RPMI7951 (cell line): ENCODE data around the gene ABHD12B. TPM values are rescaled to one million over a fixed set of nuclear protein-coding genes. Genes with fewer than 3 reads are reported as not detected.
A peak's percentile ranks its signal among the peaks of the same experiment; 100 is the strongest.

Experiments
- DNase-seq: peaks from one replicate; pipeline ENCODE4 v3.0.0-alpha.2; 2012; ENCODE audit warnings: low read depth
- total RNA-seq: library from RNA; depleted of rRNA; stranded (reverse); fragments of >200 nt; shearing (Covaris generic); gene quantifications from 2 replicates; pipeline ENCODE4 v1.2.3, GENCODE V29; 2014; rRNA removed

Gene ABHD12B, protein sequence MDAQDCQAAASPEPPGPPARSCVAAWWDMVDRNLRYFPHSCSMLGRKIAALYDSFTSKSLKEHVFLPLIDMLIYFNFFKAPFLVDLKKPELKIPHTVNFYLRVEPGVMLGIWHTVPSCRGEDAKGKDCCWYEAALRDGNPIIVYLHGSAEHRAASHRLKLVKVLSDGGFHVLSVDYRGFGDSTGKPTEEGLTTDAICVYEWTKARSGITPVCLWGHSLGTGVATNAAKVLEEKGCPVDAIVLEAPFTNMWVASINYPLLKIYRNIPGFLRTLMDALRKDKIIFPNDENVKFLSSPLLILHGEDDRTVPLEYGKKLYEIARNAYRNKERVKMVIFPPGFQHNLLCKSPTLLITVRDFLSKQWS
- total RNA-seq: 0.12 TPM in 1 of 2 replicates, not detected in the other

DNA sequence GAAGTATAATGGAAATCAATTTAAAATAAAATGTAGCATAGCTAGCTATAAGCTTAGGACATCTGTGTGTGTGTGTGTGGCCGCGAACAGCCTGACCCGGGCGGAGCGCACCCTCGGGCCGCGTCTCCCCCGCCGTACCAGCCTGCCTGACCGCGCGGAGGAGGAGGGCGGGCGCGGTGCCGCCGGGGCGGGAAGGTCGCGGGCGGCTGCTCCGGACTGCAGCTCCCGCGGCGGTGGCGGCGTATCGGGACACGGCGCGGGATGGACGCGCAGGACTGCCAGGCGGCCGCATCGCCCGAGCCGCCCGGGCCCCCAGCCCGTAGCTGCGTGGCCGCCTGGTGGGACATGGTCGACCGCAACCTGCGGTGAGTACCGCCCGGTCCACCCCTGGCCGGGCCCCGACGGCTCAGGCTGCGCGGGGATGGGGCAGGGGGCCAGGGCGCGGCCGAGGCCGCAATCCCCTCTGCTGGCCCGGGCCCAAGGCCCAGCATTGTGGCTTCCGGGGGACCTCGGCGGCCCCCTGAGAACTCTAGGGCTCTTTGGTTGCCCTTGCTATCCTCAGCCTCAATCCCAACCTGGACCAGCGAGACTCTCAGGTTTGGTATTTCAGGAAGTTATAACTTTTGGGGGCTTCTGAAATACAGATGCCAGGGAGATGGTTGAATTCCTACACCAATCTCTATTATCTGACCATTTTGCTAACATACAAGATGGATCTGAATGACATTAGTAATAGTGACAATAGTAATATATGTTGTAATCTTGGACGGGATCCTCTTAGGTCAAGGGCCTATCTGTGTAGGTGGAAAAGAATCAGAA, at the start of gene ABHD12B:
TSS of gene ABHD12B (plus strand) at position 140 of the 819 bp plus-strand sequence. CDS start at position 262, 122 bp downstream.
- DNase-seq: peak; percentile 5

DNA sequence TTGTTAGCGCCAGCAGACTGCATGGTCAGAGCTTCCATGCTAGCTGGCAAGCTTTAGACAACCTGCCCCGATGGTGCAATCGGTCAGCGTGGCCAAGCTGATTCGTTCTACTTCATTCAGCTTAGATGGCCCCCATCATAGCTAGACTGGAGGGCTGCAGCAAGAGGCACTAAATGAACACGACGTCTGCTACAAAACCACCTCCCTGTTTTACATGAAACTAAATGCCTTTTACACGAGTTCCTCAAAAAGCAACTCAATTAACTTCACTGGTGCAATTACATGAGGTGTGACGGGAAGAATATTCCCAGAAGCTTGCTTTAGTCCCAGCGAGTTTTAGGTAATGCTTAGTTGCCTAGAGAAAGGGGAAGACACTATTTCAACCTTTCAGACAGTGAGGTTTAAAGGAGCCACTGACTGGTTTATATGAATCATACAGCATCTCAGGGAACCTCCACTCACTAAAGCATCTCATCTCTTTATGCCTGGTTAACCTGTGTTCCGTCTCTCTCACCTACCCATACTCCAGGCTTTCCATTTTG, 49.3 kb upstream of the ABHD12B start:
- no peak for DNase-seq

DNA sequence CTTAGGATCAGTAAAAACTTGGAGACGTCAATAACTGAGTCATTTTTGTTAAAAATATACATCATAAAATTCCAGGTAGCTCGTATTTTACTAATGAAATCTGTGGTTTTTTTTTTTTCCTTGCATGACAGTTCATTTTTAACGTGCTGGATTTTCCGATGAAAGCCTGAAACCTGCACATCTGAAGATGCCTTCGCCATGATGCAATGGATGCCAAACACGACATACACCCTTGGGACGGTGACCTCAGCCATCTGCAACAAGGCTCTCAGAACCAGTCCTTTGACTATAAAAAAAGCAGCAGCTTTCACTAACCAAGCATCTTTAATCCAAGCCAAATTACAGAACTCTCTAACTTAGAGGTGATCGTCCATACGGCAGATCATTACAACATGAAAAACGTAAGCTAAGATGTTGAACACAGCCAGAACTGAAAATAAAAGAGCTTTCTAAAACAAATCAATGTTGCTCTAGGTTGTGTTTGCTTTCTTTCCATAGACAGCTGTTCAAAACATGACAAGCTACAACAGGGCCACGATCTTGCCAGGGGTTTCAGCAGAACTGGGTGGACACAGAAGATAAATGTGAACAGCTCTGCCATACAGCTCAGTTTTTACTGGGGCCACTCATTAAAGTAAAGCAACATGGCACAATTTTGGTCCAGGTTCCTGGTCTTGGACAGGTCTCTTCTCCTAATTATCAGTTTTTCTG, 48.6 kb upstream of the ABHD12B start:
- DNase-seq: no peak

DNA sequence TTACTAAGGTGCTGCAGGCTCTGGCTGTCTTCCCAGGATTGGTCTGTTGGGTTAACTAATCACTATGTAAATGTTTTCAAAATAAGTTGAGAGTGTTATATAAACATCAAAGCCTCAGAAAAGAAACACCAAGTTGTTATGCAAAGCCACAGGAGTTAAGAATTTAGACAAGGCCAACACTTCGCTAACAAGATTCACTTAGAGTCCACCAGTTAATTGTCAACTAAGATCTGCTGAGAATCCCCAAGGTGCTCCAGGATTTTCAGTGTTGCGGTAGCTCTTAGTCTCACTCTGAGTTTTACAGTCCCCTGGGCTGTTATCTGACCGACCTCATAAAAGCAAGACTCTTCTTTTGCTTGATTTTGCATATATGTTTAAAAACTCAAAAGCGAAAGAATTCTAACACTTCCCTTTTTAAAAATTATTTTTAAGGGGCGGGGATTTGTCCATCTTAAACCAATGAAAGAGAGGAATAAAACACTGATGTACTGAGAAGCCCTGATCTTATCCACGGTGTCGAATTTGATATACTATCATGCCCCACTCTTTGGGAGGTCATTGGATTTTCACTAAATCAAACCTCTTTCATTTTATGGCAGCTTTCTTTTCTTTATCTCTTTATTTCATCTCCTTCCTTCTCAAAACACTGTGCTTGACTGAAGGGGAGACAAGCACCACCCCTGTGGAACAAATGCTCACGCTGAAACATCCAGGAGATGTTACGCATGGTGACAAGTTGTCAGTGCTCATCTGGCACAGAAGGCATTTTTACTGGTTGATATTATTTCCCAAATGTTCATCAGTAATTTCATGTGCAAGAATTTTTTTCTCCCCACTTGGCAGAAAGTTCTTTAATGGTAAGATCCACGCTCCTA, 47.9 kb upstream of the ABHD12B start:
- no peak for DNase-seq

DNA sequence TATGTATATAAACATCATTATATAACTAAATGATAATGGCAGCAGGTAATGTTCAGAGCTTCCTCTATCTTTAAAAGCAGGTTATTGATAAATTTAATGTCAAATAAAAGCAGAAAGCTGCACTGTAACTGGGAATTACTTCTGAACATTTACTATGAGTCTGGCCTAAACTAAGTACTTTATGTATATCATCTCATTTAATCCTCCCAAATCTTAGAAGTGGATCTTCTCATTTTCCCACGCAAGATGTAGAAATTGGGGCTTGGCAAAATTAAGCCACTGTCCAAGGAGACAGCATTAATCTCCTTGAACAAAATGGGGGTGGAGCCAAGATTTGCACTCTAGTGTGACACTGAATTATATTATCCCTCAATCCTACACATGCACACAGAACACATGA, 46.5 kb upstream of the ABHD12B start:
- DNase-seq: no peak

DNA sequence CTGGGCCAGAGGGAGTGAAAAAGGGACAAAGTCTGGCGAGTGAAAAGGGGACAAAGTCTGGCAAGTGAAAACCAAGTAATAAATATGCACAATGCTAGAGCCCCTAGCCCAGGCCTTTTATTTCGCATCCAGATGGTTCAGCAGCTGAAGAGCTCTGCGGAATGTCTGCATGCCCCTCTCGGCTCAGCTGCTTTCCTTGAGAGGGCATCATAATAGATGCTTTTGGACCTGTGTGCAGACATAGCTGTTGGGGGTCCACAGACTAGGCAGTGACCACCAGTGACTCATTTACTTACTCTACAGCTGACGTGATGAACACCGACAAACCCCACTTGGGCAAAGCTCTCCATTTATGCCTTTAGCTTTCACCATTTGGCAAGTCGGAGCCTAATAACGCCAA, 45.2 kb upstream of the ABHD12B start:
- no peak for DNase-seq

DNA sequence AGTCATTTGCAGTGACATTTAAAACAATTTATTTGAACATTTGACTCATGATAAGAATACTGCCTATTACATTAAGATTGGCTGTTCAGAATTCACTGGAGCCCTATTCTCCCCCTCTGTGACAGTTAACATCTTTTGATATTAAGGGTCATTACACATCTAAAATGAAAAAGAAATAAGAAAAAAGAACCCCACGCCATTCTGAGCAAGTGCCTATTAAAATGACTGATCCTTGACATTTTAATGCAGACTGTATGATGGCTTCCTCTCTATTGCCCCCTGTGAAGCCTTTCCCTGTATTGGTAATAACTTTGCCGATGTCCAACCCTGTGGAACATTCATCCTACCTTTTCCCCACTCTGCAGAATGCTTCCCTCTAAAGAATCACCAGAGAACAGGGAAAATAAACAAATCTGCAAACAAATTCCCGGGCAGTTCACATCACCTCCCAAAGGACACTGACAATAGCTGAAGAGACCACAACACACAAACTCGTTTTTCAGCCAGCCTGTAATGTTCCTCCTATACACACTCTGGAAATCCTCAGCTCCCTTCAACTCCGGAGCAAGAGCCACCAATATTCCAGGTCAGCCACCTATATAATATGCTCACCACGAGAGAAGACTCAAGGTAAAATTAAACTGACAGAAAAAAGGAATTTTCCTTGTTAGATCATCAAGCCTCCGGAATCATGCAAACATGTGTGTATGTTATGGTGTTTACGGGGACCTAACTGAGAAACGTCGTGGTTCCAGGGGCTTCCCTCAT, 42.9 kb upstream of the ABHD12B start:
- DNase-seq: no peak

DNA sequence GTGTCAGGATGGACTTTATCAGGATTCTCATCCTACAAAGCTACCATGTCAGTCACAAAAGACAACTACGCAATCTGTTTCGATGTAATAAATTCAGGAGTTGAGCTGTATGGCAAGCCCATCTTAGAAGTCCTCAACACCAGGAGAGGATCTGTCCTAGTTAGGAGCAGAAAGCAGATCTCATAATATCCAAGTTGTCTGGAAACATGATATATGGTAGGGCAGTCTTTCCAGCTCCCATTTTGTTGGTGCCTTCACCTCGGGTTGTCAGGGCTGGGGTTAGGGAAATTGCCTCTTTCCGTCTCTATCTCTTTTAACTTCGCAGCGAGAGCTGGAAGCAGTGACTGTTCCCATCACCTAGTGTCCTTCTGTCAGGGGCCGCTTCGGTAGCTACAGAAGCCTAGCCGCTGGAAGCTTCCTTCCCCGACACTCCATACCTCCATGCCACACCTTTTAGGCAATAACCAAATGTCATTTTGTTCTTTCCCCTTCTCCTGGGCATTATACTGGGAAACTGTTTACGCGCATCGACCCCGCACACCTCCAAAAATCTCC, 42.3 kb upstream of the ABHD12B start:
- DNase-seq: no peak

DNA sequence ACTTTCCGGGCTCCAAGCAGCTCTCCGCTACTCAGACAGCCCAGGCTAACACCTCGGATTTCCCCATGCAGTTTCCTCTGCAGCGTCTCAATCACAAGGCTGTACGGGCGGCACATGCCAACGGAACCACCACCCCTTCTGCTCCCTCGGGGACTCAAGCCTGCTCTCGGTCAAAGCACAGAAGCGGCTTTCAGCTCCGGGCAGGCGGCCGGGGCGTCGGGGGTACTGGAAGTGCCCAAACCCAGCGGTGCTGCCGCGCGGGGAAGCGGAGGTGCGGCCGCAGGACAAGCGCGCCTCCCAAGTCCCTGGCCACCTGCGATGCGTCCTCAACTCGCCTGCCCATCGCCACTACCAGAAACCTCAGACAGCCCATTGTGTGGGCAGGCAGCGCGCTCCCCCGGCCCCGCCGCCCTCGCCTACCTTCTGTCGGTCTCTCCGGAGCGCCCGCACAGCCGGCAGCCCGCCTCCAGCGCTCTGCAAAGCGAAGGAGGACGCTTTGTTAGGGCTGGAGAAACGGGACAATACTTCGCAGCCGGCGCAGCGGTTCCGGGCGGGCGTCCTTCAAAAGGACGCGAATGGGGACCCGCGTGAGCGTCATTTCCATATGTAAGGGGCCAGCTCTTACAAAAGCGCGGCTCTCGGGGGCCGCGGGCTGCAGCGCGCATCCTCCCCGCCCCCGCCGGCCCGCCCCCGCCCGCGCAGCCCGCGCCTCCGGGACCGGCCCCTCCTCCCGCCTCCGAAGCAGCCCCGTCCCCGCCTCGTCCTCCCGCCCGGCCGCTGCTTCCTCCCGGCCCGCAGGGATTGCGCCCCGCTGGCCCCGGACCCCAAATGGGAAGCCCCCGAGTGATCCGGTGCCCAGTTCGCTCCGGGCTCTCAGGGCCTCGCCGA, 41.6 kb upstream of the ABHD12B start:
- DNase-seq: peak; percentile 32

DNA sequence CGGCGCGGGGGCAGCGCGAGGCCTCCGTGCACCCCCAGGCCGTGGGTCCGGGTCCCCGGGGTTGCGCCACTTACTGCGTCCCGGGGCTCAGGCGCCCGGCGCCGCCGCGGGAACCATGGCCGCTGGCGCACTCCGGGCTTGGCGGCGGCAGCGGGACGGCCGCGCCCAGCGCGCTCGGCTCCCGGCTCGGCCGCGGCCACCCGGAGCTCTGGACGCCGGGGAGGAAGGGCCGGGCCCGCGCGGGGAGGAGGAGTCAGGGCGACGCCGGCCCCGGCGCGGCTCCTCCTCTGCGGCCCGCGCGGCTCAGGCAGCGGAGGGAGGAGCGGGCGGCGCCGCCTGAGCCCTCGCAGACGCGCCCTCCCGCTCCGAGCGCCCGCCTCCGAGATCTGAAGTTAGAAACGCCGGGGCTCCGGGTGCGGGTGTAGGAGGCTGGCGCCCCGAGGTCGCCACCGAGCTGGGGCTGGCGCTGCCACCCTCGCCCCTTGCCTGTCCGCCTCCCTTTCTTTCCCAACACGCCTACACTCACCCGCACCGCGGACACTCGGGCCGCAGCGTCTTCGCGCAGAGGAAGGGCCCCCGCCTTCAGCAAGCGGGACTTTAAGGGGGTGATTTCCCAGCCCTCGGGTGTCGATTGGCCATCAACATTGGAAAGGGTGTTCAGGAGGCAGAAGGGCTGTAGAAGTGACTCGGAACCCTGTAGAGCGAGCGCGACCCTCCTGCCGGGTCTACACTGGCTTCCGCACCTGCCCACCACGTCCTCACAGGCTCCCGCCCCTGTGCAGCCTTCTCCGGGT, 40.7 kb upstream of the ABHD12B start, which contains the start of gene NIN:
TSS of gene NIN (minus strand) at position 231 of the 794 bp plus-strand sequence. CDS start 9,106 bp downstream, outside the sequence.
- DNase-seq: peak; percentile 76

DNA sequence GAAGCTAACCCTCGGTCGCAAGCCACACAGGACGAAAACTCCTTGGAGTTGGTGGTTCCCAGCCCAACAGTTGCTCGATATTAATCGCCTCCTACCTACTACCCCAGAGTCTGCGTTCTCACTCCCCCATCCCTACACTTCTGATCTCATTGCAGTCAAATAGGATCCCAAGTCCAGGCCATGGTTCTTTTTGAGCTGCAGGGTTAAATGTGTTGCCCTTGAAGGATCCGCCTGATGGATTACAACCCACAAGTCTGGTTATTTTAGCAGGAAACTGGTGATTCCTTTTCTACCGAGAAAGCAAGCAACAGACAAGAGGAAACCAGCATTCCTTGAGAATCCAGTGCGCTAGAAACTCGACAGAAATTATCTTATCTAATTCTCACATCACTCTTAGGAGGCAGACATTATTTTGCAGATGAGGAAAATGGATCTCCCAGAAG, 40.1 kb upstream of the ABHD12B start:
- DNase-seq: peak; percentile 9

DNA sequence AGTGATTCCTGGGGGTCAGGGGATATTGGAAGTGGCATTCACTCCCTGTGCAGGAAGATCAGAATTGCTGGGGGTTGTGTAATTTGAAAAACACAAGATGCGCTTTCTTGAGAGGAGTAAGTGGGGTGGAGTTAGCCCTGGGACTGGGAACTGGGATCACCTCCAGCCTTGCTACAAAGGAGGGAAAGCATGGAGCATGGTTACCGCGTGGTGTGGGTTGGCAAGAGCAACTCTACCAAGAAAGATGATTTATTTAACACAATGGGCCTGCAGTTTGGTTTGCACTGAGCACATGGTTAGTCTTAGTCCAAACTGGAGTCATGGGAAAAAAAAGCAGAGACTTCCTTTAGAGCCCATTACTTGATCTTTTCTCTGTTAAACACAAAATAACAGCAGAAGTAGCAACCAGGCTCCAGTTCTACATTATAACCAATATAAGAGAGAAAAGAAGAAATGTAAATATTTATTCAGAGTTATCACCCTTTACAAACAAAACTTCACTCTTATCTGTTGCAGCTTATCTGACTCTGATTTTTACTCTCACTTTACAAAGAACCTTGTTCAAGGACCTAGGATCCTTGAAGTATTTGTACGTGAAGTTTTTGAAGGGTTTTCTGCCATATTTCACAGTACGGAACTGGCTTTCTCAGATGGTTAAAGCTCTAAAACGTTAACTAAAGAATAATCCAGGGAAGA, 38.8 kb upstream of the ABHD12B start:
- no peak for DNase-seq

DNA sequence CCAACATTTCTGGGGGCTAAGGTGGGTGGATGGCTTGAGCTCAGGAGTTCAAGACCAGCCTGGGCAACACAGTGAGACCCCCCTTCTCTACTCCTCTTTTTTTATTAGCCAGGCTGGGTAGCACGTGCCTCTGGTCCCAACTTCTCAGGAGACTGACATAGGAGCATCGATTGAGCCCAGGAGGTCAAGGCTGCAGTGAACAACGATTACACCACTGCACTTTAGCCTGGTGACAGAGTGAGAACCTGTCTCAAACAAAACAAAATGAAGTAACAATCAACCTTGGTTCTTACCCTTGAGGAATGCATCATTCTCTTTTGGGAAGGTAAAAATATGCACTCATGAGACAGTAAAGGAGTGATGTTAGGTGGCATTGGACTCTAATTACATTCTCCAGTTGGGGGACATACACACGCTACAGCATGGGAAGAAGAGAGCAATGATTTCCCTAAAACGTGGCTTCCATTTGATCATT, 37.0 kb upstream of the ABHD12B start:
- DNase-seq: no peak

DNA sequence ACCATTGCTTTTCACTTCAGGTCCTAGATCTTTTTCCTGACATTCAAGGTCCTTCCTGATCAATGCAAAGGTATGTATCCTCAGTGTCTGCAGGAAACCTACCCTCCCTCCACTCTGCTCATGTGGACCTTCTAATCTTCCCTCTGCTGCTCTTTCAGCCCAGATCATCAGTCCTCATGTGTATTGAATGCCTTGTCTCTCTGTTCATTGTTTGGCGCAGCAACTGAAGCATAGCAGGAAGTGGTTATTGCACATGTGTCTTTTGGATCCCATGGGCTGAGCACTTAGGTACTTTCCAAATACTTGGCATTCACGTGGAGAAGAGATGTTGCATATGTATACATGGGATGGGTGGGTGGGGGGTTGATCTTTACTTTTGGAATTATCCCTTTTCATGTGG, 36.6 kb upstream of the ABHD12B start:
- peak; percentile 44 for DNase-seq

DNA sequence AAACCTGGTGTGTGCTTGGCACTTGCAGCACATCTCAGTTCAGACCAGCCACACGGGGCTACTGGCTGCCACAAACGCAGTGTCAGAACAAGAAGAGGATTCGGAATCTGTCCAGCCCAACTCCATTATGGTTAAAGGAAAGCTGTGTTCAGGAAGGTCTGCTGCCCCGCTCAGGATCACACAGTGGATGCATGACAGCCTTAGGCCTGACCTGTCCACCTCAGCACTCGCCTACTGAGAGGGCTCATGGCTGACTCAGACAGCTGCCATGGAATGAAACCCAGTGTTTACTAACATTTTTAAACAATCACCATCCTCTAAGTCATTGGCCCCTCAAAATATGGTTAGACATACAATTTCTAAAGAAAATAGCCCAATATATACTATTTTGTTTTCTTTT, 35.3 kb upstream of the ABHD12B start:
- peak; percentile 17 for DNase-seq

DNA sequence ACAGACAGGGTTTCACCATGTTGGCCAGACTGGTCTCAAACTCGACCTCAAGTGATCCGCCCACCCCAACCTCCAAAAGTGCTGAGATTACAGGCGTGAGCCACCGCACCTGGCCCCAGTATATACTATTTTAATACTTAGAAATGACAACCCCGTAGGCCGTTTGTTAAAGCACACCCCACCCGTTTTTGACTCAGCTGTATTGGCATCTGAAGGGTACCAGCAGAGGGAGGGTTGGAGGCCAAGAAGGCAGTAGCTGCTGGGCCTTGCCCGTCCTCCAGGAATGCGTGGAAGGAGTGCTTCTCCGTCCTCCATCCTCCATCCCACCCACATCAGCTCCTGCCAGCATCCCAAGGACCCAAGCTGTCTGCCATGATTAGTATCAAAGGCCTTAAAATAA, 34.6 kb upstream of the ABHD12B start:
- DNase-seq: no peak

DNA sequence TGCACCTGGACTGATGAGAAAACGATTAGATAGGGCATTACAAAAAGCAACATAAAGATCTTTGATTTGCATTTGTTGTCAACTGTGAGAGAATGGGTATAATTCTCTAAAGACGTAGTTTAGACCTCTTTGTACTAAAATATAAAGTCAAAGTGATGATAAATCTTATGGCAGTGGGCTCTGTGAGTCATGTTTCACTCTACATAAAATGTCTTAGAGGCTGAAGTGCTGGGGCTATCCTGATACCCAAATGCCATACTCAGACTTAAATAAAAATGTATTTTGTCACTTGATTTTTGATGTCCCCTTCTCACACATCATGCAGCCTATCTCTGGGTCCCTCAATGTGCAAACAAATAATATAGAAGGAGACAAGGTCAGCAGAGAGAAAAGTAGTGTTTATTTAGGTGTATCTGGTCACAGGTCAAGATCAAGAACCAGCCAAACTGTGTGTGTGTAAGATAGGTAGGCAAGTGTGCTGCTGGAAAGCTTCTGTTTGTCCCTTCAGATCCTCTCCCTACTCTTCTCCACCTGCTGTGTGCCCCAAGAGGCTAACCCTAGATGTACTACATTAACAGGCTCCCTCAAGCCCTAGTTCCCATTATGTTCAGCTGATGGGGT, 33.9 kb upstream of the ABHD12B start:
- no peak for DNase-seq
